ENCODE measurements around the gene ICAM2.

GRCh38 chr17:64037802-64038201 lies 17.4 kb upstream of the ICAM2 start:
- no peak for TF ChIP-seq FOXP2 (optimal IDR thresholded peaks at IDR 0.05; ENCODE audit: borderline replicate concordance, extremely low read depth, extremely low read length, insufficient read depth)
- no peak for TF ChIP-seq SIN3A (IDR thresholded peaks at IDR 0.05; ENCODE audit: borderline replicate concordance, insufficient read depth, low read length)
